ENCODE measurements around the gene KCNJ16. TPM values are rescaled to one million over a fixed set of nuclear protein-coding genes. Genes with fewer than 3 reads are reported as not detected.

The KCNJ16 gene
- total and polyA plus RNA-seq, 2 experiments from 2014 or later = not detected

GRCh38 chr17:70144260-70144846 is 69.3 kb downstream of the KCNJ16 start:
- TF ChIP-seq CTCF (IDR thresholded peaks at IDR 0.05; ENCODE audit: low read depth, low read length) = peak; percentile 56
- no peaks in the 10 kb centered on the region for H3K4me1 ChIP-seq (ENCODE audit: low read depth)
- no peaks in the 10 kb centered on the region for H3K9me3 ChIP-seq (ENCODE audit: low read depth)
- H3K36me3 ChIP-seq = no peaks in the 10 kb centered on the region
- H3K4me3 ChIP-seq = no peak overlapping the region
- DNase-seq (ENCODE audit: low read depth in 1 of 2, low spot score in 1 of 2) = peak; percentile 30 to 57
- no peaks in the 10 kb centered on the region for H3K27me3 ChIP-seq
- no peak overlapping the region for H3K27ac ChIP-seq

DNA sequence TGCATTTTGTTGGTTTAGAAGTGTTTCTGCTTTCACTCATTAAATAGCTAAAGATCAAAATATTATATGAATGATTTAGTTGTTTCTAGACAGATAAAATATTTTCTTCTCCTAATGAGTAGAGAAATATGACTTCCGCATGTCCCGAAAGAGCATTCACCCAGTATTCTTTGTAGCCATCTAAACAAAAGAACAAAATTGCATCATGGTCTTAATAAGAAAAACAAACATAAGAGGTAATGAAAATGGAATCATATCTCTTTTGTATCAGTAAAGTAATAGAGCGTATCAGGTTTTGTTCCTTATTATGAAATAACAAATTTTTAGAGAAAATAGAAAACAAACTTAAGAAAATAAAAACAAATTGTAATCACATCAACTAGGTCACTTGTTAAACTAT is 78.2 kb downstream of the KCNJ16 start:
- Histone ChIP-seq H3K4me1 (ENCODE audit: low read depth) (no peaks in the 10 kb centered on the region), H3K27me3 (no peaks in the 10 kb centered on the region), H3K9me3 (ENCODE audit: low read depth) (no peaks in the 10 kb centered on the region), H3K36me3 (no peaks in the 10 kb centered on the region), H3K4me3 (no peak overlapping the region), H3K27ac (no peak overlapping the region)
- no peak for TF ChIP-seq CTCF (IDR thresholded peaks at IDR 0.05; ENCODE audit: low read depth, low read length)
- DNase-seq (ENCODE audit: low read depth in 1 of 2, low spot score in 1 of 2) = no peak

GRCh38 chr17:70157151-70157550 is 82.1 kb downstream of the KCNJ16 start:
- no peaks in the 10 kb centered on the region for H3K4me1 ChIP-seq (ENCODE audit: low read depth)
- H3K27me3 ChIP-seq = no peaks in the 10 kb centered on the region
- TF ChIP-seq CTCF (IDR thresholded peaks at IDR 0.05; ENCODE audit: low read depth, low read length) = no peak
- H3K36me3 ChIP-seq = no peaks in the 10 kb centered on the region
- no peak overlapping the region for H3K27ac ChIP-seq
- DNase-seq (ENCODE audit: low read depth in 1 of 2, low spot score in 1 of 2) = no peak
- H3K9me3 ChIP-seq (ENCODE audit: low read depth) = no peaks in the 10 kb centered on the region
- no peak overlapping the region for H3K4me3 ChIP-seq

- H3K4me3 ChIP-seq = no peak overlapping the region
- no peak for TF ChIP-seq CTCF (IDR thresholded peaks at IDR 0.05; ENCODE audit: low read depth, low read length)
- H3K9me3 ChIP-seq (ENCODE audit: low read depth) = no peaks in the 10 kb centered on the region
- no peaks in the 10 kb centered on the region for H3K4me1 ChIP-seq (ENCODE audit: low read depth)
- no peak overlapping the region for H3K27ac ChIP-seq
- peak in 1 of 2 donors; percentile 17 for DNase-seq (ENCODE audit: low read depth in 1 of 2, low spot score in 1 of 2)
- no peaks in the 10 kb centered on the region for H3K36me3 ChIP-seq
- H3K27me3 ChIP-seq = no peaks in the 10 kb centered on the region
Observed at GRCh38 chr17:70158180-70158579, 83.2 kb downstream of the KCNJ16 start.

DNA sequence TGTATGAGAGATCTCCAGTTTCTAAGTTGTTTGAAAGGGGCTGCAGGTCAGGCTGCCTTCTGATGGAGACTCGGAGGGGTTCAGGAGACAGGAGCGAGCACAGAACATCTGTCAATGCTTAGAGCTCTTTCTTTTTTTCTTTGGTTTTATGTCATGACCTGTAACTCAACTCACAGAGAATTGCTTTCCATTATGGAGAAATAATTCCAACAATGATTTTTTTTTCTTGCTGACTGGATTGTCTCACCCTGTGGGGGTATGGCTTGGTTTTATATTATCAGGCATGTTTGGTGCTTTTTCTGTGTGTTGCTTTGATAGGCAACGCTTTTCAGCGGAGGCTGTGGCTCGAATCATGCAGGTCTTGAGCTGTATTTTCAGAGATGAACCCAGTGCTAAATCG is 83.6 kb downstream of the KCNJ16 start:
- no peaks in the 10 kb centered on the region for H3K9me3 ChIP-seq (ENCODE audit: low read depth)
- TF ChIP-seq CTCF (IDR thresholded peaks at IDR 0.05; ENCODE audit: low read depth, low read length) = no peak
- no peaks in the 10 kb centered on the region for H3K36me3 ChIP-seq
- no peak for DNase-seq (ENCODE audit: low read depth in 1 of 2, low spot score in 1 of 2)
- H3K4me3 ChIP-seq = no peak overlapping the region
- no peak overlapping the region for H3K27ac ChIP-seq
- H3K27me3 ChIP-seq = no peaks in the 10 kb centered on the region
- H3K4me1 ChIP-seq (ENCODE audit: low read depth) = no peaks in the 10 kb centered on the region

Data from cardiac muscle cell (in vitro differentiated cells and primary cell).